Purkinje cell (primary cell): Measurements from ENCODE around the gene VAMP4. TPM values are rescaled to one million over a fixed set of nuclear protein-coding genes. Genes with fewer than 3 reads are reported as not detected.

Experiments
- polyA plus RNA-seq: library from polyadenylated mRNA; unstranded; fragments of >200 nt; fragmentation: Nextera tagmentation; gene quantifications from 2 replicates; pipeline ENCODE4 v1.2.1, GENCODE V29; 2014

The VAMP4 gene
- polyA plus RNA-seq, result 16.4 and 20.2 TPM in 2 replicates

GRCh38 chr1:171741872-171742576 lies at the start of gene VAMP4:
VAMP4 (minus strand) TSS chr1:171742065; CDS start chr1:171738414, 3,651 bp downstream.

GRCh38 chr1:171781176-171781875 lies 39.5 kb upstream of the VAMP4 start, which contains the start of gene METTL13:
METTL13 (plus strand) TSS chr1:171781660; CDS start chr1:171781968, 308 bp downstream.

GRCh38 chr1:171652234-171652822 lies 89.5 kb downstream of the VAMP4 start, which contains the start of gene MYOC:
MYOC (minus strand) TSS chr1:171652688; CDS start chr1:171652611, 77 bp downstream.

Other genes starting within 250 kb of the VAMP4 start
- gene MYOCOS, start 119.8 kb downstream of the VAMP4 start, polyA plus RNA-seq, result not detected in 2 replicates
- gene MYOC, start 89.4 kb downstream of the VAMP4 start, polyA plus RNA-seq, result not detected in 2 replicates
- gene METTL13, start 39.6 kb upstream of the VAMP4 start, polyA plus RNA-seq, result 14.9 and 15.8 TPM in 2 replicates
- gene DNM3, start 99.4 kb upstream of the VAMP4 start, polyA plus RNA-seq, result 210 and 223 TPM in 2 replicates